ENCODE measurements around the gene UBR4.
A peak's percentile ranks its signal among the peaks of the same experiment; 100 is the strongest.

Gene UBR4

GRCh38 chr1:19091196-19091953, 118.7 kb downstream of the UBR4 start:
- DNase-seq (ENCODE audit: low read depth): no peak

GRCh38 chr1:19089524-19089923, 120.5 kb downstream of the UBR4 start:
- DNase-seq (ENCODE audit: low read depth): no peak

DNA sequence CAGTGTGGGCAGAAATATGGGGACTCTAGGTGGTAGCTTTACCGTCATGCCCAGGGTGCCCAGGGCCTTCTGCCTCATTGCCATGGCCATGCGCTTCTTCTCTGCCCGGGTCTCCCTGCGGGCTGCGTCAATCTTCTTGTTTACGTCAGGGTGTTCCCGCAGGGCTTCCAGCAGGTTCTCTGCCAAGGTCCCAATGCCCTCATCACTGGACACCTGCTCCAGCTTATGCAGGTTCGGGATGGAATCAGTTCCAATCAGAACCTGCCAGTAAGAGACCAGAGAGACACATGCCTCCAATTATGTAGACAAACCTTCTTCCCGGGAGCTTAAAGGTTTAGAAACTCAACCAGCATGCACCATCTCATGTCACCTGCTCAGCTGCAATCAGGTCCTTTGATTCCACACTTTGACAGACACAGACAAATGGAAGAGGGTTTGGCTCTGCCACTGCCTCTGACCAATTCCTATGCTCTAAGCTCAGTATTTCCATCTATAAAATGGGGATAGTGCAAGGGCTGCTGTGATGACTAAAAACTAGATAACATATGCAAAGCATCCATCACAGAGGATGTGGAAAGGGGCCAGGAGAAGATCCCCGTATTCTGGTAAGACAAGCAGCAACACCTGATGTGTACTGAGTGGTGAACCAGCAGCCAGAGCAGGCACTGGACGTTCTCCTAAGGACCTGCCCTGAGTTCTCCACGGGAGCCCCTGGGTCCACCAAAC, 121.2 kb downstream of the UBR4 start:
- DNase-seq (ENCODE audit: low read depth): no peak

DNA sequence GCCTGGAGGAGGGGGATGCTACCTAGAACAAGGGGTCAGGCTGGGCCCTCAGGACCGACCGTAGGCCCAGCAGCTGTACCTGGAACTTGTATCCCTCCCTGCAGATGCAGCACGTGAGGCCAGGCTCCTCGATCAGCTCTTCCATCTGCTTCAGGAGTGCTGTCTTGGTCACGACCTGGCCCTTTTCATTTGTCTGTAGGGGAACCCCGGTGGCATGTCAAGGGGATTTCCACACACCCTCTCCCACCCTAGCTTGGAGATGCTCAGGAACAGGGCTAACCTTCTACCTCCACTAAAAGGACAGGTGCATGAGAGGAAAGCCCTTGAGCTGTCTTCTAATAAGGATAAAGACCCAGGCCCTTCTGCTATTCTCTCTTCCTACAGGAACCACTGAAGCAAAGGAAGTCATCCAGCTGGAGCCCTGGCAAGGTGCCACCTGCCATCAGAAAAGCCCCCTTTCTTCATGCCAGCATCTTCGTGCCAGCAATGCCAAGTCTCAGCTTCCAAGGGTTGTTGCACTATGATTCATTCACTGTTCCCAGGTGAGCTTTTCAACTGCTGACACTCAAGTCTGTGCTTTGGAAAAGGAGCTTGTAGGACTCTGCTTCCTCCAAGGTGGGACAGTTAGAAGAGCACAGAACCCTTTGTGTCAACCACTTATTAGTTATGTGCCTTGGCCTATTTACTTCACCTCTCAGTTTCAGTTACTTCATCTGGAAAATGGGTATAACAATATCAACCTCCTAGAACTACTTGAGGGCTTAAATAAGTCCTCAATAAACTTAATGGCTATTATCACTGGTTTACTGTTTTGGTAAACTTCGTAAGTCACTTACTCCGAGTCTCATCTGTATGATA, 122.1 kb downstream of the UBR4 start:
- no peak for DNase-seq (ENCODE audit: low read depth)

GRCh38 chr1:19087017-19087736, 122.9 kb downstream of the UBR4 start:
- no peak for DNase-seq (ENCODE audit: low read depth)

DNA sequence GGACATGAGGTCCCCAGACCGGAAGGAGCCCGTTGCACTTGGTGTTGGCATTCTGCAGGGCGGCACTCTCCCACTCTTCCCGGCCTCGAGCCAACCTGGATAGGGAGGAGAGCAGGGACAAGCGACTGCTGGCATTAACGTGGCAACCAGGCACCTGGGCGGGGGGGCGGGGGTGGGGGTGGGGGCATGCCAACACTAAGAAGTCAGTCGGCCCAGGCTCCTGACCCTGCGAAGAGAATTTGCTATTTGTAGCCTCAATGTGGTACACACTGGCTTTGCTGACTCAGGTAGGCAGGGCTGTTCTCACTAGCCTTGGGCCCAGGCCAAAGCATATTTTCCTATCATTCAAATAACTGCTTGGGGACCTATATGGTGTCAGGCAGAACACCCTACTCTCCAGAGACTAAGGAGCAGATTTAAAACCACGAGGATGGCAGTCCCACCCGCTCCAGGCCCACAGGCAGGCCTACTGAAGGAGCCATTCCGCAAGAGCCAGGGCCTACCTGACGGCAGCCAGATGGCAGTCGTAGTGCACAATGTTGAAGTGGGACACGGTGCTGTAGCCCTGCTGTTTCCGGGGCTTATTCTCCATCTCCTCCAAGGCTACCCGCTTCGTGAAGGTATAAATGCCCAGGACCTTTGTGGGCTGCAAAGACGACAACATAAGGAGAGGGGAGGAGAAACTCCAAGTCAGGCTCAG, 123.7 kb downstream of the UBR4 start:
- DNase-seq (ENCODE audit: low read depth): no peak

DNA sequence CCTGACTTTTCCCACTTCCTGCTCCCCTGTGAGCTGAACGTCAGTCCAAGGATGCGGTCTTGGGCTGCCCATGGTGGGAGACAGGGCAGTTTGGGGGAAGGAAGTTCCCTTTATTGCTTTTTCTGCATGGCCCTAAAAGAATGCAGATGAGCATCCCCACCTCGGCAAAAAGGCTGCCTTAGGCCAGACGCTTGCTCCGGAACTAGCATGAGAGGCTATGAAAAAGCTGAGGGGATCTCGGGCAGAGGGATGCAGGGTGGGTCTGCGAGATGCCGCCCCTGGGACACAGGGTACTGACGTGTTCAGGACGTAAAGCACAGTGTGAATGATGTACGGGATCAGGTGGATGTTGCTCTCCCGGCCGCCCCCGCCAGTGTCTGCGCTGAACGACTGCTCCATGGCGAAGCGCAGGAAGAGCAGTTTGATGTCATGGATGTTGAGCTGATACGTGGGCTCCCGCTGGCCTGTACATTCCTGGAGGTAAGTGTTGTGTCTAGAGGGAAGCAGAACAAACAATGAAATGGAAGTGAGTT, 125.8 kb downstream of the UBR4 start:
- no peak for DNase-seq (ENCODE audit: low read depth)

DNA sequence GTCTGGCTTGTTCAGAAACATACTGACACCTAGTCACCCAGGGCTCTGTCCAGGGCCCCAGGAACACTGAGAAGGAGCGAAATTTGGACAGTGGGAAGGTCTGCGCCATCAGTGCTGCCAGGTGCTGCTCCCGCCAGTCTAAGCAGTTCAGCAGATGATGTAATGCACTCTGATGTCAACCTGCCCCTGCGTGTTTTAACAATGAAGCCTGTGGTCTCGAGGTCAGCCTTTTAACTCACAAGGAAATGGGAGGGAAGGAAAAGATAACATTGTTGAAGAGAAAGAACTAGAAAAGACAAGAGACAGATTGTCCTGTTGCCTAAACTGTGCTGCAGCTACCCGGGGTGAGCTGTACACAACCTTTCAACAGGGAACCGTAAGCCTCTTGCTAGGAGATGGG, 127.0 kb downstream of the UBR4 start:
- no peak for DNase-seq (ENCODE audit: low read depth)

DNA sequence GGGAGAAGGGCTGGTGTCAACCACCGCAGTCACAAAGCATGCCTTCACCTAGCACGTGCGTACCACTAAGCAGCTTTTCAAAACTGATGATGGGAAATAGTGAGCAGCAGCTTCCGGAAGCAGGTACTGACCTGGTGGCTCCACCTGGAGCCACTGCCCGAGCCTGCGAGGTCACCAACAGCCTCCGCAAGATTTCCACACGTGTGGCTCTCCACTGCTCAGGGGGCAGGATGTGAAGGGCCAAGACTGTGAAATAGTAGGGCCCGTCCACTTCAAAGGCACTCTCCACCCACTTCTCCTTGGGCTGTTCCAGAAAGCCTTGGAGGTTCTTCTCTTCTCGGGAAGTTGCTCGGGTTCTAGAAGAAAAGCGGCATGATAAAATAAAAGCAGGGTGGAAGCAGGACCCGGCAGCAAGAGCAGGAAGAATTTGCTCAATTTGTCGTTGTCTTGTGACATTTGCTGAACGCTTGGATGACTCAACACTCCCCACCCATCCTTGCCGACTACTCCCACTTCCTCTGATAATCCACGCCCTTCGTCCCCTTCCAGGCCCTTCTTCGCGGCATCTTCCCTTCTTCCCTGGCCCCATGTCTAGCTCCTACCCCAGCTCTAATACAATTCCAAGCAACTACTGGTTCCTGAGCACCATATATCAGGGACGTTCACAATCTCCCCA, 128.7 kb downstream of the UBR4 start:
- DNase-seq (ENCODE audit: low read depth): no peak

DNA sequence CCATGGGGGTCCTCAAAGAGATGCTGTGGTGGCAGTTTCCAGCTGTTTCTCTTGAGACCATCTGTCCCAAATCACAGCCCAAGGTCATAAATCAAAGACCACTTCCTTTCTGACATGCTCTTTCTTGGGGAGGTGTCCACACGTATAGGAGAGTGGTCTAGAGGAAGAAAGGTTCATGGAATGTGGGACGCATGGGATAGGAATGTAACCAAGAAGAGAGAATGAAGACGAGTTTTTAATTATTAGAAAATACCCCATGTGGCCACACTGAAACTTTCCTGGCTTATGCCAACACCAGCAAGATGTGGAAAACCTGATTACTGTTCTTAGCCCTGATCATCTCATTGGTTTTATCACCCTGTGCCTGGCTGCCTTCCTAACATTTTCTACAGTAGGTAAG, 129.3 kb downstream of the UBR4 start:
- no peak for DNase-seq (ENCODE audit: low read depth)

DNA sequence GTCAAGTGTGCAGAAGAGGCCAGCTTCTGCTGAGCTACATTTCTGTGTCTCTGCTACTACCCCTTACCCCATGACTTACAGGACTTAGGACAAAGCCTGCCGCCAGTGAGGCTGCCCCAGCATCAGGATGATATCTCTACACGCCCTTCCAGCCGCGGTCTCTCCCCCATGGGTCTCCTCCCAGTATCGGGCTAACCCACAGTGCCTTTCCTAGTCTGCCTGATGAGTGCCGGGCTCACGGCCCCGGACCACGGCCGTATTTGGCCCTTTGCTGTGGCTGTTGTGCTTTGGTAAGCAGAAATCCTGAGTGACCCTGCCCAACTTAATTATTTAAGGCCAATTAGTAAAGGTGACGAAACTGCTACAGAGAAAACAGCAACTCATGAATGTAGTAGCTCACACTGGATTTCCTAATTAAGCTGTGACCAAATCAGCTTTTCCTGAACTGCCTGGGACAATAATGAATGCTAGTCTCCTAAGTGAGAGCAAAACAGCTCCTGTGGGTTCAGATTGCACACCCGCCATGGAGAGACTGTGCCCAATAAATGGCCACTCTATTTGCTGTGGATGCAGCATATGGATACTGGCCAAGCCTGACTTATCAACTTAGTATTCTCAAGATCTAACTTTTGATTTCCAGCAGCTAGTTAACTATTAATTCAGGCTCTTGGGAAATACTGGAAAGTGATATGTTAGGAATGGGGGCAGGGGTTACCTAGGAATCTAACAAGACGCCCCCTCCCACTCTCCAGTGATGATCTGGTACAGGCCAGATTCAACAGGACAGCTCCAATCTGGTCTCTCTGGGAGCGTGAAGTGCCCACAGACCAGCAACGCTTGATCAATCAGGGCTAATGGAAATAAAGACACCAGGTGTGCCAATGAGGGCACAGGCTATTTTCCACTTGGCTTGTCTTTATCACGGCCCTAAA, 130.3 kb downstream of the UBR4 start:
- DNase-seq (ENCODE audit: low read depth): no peak

GRCh38 chr1:19078536-19078935, 131.5 kb downstream of the UBR4 start:
- no peak for DNase-seq (ENCODE audit: low read depth)

DNA sequence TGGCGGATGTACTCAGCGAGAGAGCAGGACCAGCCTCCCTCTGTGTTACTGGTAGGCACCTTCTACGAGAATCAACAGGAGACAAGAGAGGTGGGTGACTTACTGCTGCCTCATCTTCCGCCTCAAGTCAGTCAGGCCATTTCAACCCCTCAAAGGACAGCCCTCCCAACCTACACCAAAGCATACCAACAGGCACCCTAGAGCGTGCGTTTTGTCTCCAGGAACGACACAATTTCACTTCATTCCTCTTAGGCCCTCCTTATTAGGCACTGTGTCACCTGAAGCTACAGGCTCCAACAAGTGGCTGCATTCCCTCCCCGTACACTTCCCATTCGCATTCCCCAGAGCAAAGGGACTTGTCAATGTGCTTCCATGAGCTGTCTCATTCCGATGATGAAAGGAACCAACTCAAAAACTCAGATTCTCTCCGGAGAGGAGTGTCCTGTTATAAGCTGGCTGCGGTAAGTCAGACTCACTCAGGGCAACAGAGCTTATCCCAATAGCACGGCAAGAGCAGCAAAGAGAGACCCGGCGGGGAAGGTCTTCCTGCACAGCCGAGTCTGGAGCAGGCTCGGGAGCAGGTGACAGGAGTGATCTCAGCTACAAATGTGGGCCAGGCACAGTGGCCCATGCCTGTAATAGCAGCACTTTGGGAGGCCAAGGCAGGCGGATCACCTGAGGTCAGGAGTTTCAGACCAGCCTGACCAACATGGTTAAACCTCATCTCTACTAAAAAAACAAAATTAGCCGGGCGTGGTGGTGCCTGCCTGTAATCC, 133.0 kb downstream of the UBR4 start:
- no peak for DNase-seq (ENCODE audit: low read depth)

- no peak for DNase-seq (ENCODE audit: low read depth)
Observed at GRCh38 chr1:19074902-19075721, 135.0 kb downstream of the UBR4 start.

- peak; percentile 54 for DNase-seq (ENCODE audit: low read depth)
Observed at GRCh38 chr1:19074361-19074901, 135.6 kb downstream of the UBR4 start.

DNA sequence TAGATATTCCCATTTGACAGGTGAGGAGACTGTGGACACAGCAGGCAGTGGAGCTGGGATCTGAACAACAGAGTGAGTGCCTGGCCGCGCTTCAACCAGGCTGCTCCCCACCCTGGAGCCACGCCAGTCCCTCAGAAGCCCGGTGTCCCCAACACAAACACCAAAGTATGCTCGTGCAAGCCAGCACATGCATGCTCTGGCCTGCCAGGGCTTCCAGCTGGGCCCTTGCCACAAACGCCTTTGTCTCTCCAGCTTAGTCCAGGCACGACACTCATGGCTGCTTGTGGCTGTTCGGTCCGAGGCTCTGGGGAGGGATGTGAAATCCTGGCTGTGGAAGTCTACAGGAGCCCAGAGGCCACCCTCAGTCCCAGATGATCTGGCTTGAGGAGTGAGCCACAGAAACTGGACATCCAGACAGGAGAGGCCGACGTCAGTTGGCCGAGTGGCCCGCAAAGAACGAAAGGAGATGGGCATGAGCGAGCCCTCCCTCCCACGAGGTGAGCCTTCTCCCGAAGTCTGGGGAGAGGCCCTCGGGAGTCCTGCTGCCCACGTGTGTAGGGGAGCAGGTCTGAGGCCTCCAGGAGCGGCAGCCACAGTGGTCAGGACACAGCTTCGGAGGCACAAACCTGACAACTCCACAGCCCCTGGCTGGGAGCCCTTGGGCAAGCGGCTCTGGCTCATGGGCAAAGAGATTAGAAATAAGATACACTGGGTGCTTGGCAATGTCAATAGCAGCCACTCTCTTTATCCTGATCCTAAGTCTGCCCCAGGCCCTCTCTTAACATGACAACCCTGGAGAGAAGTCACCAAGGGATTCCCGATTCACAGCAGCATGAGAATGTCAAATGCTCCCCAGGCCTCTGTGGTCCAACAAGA, 136.5 kb downstream of the UBR4 start:
- no peak for DNase-seq (ENCODE audit: low read depth)

Measured in activated T-helper 1 cell treated with Interleukin-2 at 50 U/mL for 16 hours (primary cell).